ENCODE data around the gene DGKI. TPM values are rescaled to one million over a fixed set of nuclear protein-coding genes. Genes with fewer than 3 reads are reported as not detected.

DGKI gene
- total and polyA plus RNA-seq, 2 experiments from 2014 or later: 0.16 to 1.0 TPM

- TF ChIP-seq ZNF462 (CRISPR knock-in tag; IDR thresholded peaks at IDR 0.05) (no peak), CTCF (conservative IDR thresholded peaks at IDR 0.05; ENCODE audit: low read depth in 2 of 2) (no peak), ZNF331 (CRISPR knock-in tag; IDR thresholded peaks at IDR 0.05; ENCODE audit: low read depth) (no peak), JUNB (IDR thresholded peaks at IDR 0.05; ENCODE audit: unreplicated experiment) (no peak), STAT1 (IDR thresholded peaks at IDR 0.05; ENCODE audit: unreplicated experiment) (no peak)
These were observed 92.6 kb downstream of the DGKI start (continued) for GRCh38 chr7:137753948-137754851.

GRCh38 chr7:137753575-137753947 lies 93.2 kb downstream of the DGKI start:
- Histone ChIP-seq H3K9me2 (ENCODE audit: insufficient read depth) (no peaks in the 10 kb centered on the region), H4K20me1 (replicated peaks; ENCODE audit: insufficient read depth) (no peaks in the 10 kb centered on the region), H3K36me3 (ENCODE audit: insufficient read depth) (no peaks in the 10 kb centered on the region), H3K4me2 (no peak overlapping the region), H3K27ac (ENCODE audit: low read depth) (no peak overlapping the region), H3K4me3 (no peak overlapping the region), H2AFZ (no peak overlapping the region), H3K79me2 (replicated peaks; ENCODE audit: insufficient read depth) (no peaks in the 10 kb centered on the region), H3F3A (replicated peaks; ENCODE audit: low read depth) (no peaks in the 10 kb centered on the region), H3K4me1 (ENCODE audit: insufficient read depth) (peaks cover 35% of the 10 kb centered on the region), H3K27me3 (ENCODE audit: insufficient read depth) (no peaks in the 10 kb centered on the region)
- Mint-ChIP-seq H3K9me3 (peaks cover 4% of the 10 kb centered on the region; the same call in 1 of the 3 replicates), H3K27me3 (ENCODE audit: insufficient read depth, low read depth, poor library complexity) (peaks cover 10% of the 10 kb centered on the region), H3K4me3 (peak overlapping the region; percentile 3; the same call in 1 of the 3 replicates), H3K36me3 (ENCODE audit: low read depth) (0 out of 3 replicates have a peak, but pooled peaks cover 3% of the 10 kb centered on the region), H3K27ac (no peak overlapping the region), H3K4me1 (peaks cover 29% of the 10 kb centered on the region)
- ATAC-seq (no peak), DNase-seq (ENCODE audit: low spot score) (no peak)
- TF ChIP-seq EZH2 (IDR thresholded peaks at IDR 0.05; ENCODE audit: low read depth, unreplicated experiment) (no peak), ZNF114 (CRISPR knock-in tag; IDR thresholded peaks at IDR 0.05) (no peak), EZH2phosphoT487 (IDR thresholded peaks at IDR 0.05; ENCODE audit: unreplicated experiment) (no peak)

Measured in GM23338 (cell line).